Calu3 (cell line): ENCODE data around the gene ZNF668. TPM values are rescaled to one million over a fixed set of nuclear protein-coding genes. Genes with fewer than 3 reads are reported as not detected.

Experiments used
- Bru-seq: library from RNA; stranded (reverse); fragments of 400-500 nt; gene quantifications from one replicate; lab custom pipeline; 2021; lab: Mats Ljungman, UMichigan
- BruChase-seq, 2 experiments: library from RNA; stranded (reverse); fragments of 400-500 nt; gene quantifications; one replicate each; lab custom pipeline; 2021; lab: Mats Ljungman, UMichigan
- BruUV-seq: library from RNA; stranded (reverse); fragments of 400-500 nt; replicated peaks from 2 replicates; lab custom pipeline; 2021; lab: Mats Ljungman, UMichigan
- CTCF ChIA-PET: fragments of 300-600 bp; sonication (Branson Sonifier 250); formaldehyde crosslinking; loops from one replicate; lab custom pipeline; 2022; ENCODE audit warnings: antibody characterized with exemption; lab: Charles Lee
- DNase-seq: peaks from one replicate; pipeline ENCODE4 v3.0.0; 2022
- H3K27ac Mint-ChIP-seq: one replicate; pipeline ENCODE4 v1.8.0; 2022; ENCODE audit warnings: mixed read lengths; ENCODE audit not compliant: unreplicated experiment
- H3K27me3 Mint-ChIP-seq: one replicate; pipeline ENCODE4 v1.8.0; 2022; ENCODE audit warnings: mixed read lengths; ENCODE audit not compliant: unreplicated experiment
- H3K36me3 Mint-ChIP-seq: one replicate; pipeline ENCODE4 v1.8.0; 2022; ENCODE audit warnings: mild to moderate bottlenecking, moderate library complexity, mixed read lengths; ENCODE audit not compliant: insufficient read depth, unreplicated experiment
- H3K4me1 Mint-ChIP-seq: one replicate; pipeline ENCODE4 v1.8.0; 2022; ENCODE audit warnings: mild to moderate bottlenecking, low read depth, mixed read lengths; ENCODE audit not compliant: unreplicated experiment
- H3K4me3 Mint-ChIP-seq: one replicate; pipeline ENCODE4 v1.8.0; 2022; ENCODE audit warnings: mild to moderate bottlenecking, low read depth, moderate library complexity, mixed read lengths; ENCODE audit not compliant: unreplicated experiment
- H3K9me3 Mint-ChIP-seq: one replicate; pipeline ENCODE4 v1.8.0; 2022; ENCODE audit warnings: low read depth, mixed read lengths; ENCODE audit not compliant: unreplicated experiment
- intact Hi-C: fragments of 100-400 bp; cut with micrococcal nuclease; formaldehyde crosslinking; loops from one replicate; pipeline ENCODE4 v1.10.0; 2022; ENCODE audit not compliant: unreplicated experiment
- long read RNA-seq: library from polyadenylated mRNA; stranded (forward); transcript quantifications from one replicate; pipeline ENCODE4 v2.0.0, GENCODE V29; 2022
- total RNA-seq: library from RNA; stranded (reverse); gene quantifications from 2 replicates; pipeline ENCODE4 v1.2.3, GENCODE V29; 2022
- TF ChIP-seq, protein P1 (sequence below): fragments of 200-600 bp; IDR thresholded peaks from one replicate; pipeline ENCODE4 v1.8.0; 2022; ENCODE audit warnings: antibody characterized with exemption; ENCODE audit not compliant: unreplicated experiment

The ZNF668 gene
- total RNA-seq, result 12.5 and 13.0 TPM in 2 replicates
- Bru-seq, nascent RNA, result percentile 59 among the genes with signal in this experiment
- percentile 61 among the genes with signal in this experiment for BruChase-seq, experiment 1, labeled RNA remaining after a 6-hour chase
- percentile 64 among the genes with signal in this experiment for BruChase-seq, experiment 2, labeled RNA remaining after a 2-hour chase
- long read RNA-seq, transcript ZNF668-201 (3 exons, 2,762 nt), result major isoform, 14 of 17 reads
- long read RNA-seq, partial matches to known transcripts, result 1 of 17 reads
- long read RNA-seq, other reads (novel, unspliced or antisense), result 0 of 17 reads

DNA sequence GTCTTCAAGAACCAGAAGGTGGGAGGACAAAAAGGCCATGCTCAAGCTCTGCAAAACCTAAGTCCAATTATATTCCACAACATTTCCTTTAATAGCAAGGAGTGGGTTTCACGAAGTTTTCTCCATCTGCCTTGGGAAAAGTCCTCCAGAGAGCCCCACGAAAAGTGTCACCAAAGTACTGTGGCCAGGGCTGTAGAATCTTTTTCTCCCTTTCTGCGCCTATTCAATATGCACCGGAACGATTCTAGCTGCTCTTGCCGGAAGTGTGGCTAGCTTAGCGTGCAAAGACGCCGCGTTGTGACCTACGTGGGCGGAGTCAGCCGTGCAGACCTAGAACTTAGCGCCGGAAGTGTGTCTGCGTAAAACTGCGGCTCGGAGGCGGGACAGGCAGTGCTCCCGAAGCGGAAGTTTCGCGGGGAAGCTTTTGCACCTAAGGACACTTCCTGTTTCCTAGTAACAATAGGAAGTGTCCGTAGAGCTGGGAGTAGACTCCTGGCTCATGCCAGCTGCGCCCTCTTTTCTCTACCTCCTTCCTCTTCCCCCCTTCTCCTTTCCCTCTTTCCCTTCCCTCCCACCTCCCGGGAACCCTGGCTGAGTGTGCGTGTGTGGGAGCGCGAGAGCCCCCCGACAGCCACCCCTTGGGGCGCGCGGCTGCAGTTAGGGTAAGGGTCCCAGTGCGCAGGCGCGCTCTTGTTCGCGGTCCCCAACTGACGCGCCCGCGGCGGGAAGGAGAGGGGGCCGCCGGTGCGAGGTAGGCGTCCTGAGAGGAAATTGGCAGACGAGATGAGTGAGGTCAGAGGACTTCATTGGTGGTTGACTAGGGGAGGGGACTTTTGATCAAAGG lies at the start of gene ZNF668, which contains the start of gene ZNF646:
ZNF668 (minus strand) TSS at position 271 of the 844 bp plus-strand sequence. CDS start 9,781 bp downstream, outside the sequence.
ZNF646 (plus strand) TSS at position 453 of the 844 bp plus-strand sequence. CDS start 1,903 bp downstream, outside the sequence.
- DNase-seq, result peak; percentile 98
- H3K27ac Mint-ChIP-seq, result peak within 1 kb of the TSS; percentile 89
- peak within 1 kb of the TSS; percentile 88 for H3K4me3 Mint-ChIP-seq
- no peaks in the 10 kb centered on the region for H3K27me3 Mint-ChIP-seq
- BruUV-seq, result no TSS peak
- CTCF ChIA-PET, result interaction anchor here (0.6 to 2.4 kb wide), 7 partner anchors 17 to 259 kb away, joined by 3 to 20 read pairs (median 4); partner anchors contain the start of gene HSD3B7
- H3K36me3 Mint-ChIP-seq, result peaks cover 48% of the 10 kb centered on the region
- intact Hi-C loops, result loop anchor here (1.0 to 5.0 kb wide), 4 partner anchors 21 to 89 kb away; partner anchors contain the start of genes HSD3B7, KAT8 and VKORC1
- TF ChIP-seq, protein P1, sequence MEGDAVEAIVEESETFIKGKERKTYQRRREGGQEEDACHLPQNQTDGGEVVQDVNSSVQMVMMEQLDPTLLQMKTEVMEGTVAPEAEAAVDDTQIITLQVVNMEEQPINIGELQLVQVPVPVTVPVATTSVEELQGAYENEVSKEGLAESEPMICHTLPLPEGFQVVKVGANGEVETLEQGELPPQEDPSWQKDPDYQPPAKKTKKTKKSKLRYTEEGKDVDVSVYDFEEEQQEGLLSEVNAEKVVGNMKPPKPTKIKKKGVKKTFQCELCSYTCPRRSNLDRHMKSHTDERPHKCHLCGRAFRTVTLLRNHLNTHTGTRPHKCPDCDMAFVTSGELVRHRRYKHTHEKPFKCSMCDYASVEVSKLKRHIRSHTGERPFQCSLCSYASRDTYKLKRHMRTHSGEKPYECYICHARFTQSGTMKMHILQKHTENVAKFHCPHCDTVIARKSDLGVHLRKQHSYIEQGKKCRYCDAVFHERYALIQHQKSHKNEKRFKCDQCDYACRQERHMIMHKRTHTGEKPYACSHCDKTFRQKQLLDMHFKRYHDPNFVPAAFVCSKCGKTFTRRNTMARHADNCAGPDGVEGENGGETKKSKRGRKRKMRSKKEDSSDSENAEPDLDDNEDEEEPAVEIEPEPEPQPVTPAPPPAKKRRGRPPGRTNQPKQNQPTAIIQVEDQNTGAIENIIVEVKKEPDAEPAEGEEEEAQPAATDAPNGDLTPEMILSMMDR, result no peak
- no peaks in the 10 kb centered on the region for H3K9me3 Mint-ChIP-seq
- H3K4me1 Mint-ChIP-seq, result peaks cover 26% of the 10 kb centered on the region

DNA sequence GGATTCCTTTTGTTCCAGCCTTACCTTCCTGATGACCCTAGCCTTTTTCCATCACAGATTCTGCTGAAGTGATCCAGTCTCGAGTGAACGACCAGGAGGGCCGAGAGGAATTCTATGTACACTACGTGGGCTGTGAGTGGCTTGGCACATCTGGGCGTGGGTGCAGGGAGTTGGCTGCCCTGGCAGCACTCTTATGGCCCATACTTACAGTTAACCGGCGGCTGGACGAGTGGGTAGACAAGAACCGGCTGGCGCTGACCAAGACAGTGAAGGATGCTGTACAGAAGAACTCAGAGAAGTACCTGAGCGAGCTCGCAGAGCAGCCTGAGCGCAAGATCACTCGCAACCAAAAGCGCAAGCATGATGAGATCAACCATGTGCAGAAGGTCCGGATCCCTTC lies 46.1 kb upstream of the ZNF668 start:
- BruUV-seq, result no TSS peak
- TF ChIP-seq, protein P1, result no peak
- no peak overlapping the region for H3K4me3 Mint-ChIP-seq
- intact Hi-C loops, result no loop called here
- H3K27ac Mint-ChIP-seq, result no peak overlapping the region
- no peaks in the 10 kb centered on the region for H3K9me3 Mint-ChIP-seq
- CTCF ChIA-PET, result no interaction called here
- DNase-seq, result no peak
- peaks cover 11% of the 10 kb centered on the region for H3K4me1 Mint-ChIP-seq
- H3K36me3 Mint-ChIP-seq, result peaks cover 80% of the 10 kb centered on the region
- no peaks in the 10 kb centered on the region for H3K27me3 Mint-ChIP-seq

DNA sequence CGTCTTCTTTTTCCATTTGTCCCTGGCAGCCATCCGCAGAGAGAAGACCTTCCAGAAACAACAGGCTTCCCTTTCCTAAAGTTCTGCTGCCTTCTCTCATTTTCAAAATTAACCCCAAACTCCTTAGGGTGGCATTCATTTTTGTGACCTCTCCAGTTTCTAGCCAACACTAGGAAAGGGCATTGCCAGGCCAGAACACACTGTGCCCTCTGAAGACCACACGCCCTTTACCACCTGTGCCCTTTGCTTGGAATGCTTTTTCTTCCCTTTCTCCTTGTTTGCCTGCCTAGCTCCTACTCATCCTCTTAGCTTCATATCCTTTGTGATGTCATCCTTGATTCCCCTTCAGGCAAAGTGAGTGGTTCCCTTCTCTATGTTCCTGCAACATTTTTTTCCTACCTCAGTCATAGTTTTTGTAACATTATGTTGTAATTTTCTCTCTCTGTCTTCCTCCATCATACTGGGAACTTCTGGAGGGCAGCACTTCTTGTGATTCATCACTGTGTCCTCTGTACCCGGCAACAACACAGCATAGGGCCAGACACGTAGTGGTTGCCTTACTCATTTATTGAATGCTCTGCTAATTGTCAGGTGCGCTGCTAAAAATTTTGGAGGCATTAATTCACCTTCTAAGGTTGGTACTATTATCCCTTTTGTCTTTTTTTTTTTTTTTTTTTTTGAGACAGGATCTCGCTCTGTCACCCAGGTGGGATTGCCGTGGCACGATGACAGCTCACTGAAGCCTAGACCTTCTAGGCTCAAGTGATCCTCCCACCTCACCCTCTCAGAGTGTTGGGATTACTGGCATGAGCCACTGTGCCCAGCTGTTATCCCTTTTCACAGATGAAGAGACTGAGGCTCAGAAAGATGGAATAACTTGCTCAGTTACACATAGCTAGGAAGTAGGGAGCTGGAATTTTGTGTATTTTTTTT lies 44.4 kb upstream of the ZNF668 start:
- H3K9me3 Mint-ChIP-seq, result no peaks in the 10 kb centered on the region
- CTCF ChIA-PET, result interaction anchor here (0.8 to 2.1 kb wide), 5 partner anchors 11 to 333 kb away, joined by 3 to 30 read pairs (median 10); partner anchors contain the start of gene FUS
- TF ChIP-seq, protein P1, result no peak
- no peak for DNase-seq
- no peaks in the 10 kb centered on the region for H3K27me3 Mint-ChIP-seq
- peaks cover 90% of the 10 kb centered on the region for H3K36me3 Mint-ChIP-seq
- H3K4me3 Mint-ChIP-seq, result peak overlapping the region; percentile 88
- peak overlapping the region; percentile 87 for H3K27ac Mint-ChIP-seq
- peaks cover 25% of the 10 kb centered on the region for H3K4me1 Mint-ChIP-seq
- intact Hi-C loops, result no loop called here
- BruUV-seq, result TSS peak; percentile 47
